Activated naive CD8-positive, alpha-beta T cell treated with anti-CD3 and anti-CD28 coated beads for 36 hours (primary cell): ENCODE measurements around the gene NUTF2. TPM values are rescaled to one million over a fixed set of nuclear protein-coding genes. Genes with fewer than 3 reads are reported as not detected.

Experiments used
- DNase-seq: peaks from one replicate; pipeline ENCODE4 v3.0.0; 2021
- H3K27ac Mint-ChIP-seq: one replicate; pipeline ENCODE4 v1.8.0; 2022; ENCODE audit warnings: mild to moderate bottlenecking, moderate library complexity, mixed read lengths
- H3K27me3 Mint-ChIP-seq: one replicate; pipeline ENCODE4 v1.8.0; 2022; ENCODE audit warnings: mild to moderate bottlenecking, mixed read lengths
- H3K36me3 Mint-ChIP-seq: one replicate; pipeline ENCODE4 v1.8.0; 2021; ENCODE audit warnings: mild to moderate bottlenecking, mixed read lengths
- H3K4me1 Mint-ChIP-seq: one replicate; pipeline ENCODE4 v1.8.0; 2021; ENCODE audit warnings: mixed read lengths
- H3K4me3 Mint-ChIP-seq: one replicate; pipeline ENCODE4 v1.8.0; 2022; ENCODE audit warnings: mild to moderate bottlenecking, moderate library complexity, mixed read lengths
- H3K9me3 Mint-ChIP-seq: one replicate; pipeline ENCODE4 v1.8.0; 2022; ENCODE audit warnings: mixed read lengths
- total RNA-seq, 2 experiments: library from RNA; stranded (reverse); gene quantifications; one replicate each; pipeline ENCODE4 v1.2.3, GENCODE V29; 2021

Gene NUTF2
- total RNA-seq, 2 experiments from 2014 or later = 174 to 181 TPM

DNA sequence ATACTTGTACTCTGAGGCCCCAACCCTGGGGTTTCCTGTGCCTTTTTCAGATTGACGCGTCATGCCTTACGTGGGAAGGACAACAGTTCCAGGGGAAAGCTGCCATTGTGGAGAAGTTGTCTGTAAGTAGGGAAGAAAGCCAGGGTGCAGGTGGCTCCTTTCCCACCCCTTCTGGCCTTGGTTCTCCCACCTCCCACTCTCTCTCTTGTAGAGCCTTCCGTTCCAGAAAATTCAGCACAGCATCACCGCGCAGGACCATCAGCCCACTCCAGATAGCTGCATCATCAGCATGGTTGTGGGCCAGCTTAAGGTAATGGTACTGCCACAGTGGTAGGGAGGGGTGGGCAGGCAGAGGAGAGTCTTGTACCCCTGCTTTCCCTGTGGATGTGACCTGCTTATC lies 21.6 kb downstream of the NUTF2 start:
- no peak overlapping the region for H3K27ac Mint-ChIP-seq
- peaks cover 9% of the 10 kb centered on the region for H3K4me1 Mint-ChIP-seq
- DNase-seq = no peak
- no peaks in the 10 kb centered on the region for H3K9me3 Mint-ChIP-seq
- no peaks in the 10 kb centered on the region for H3K27me3 Mint-ChIP-seq
- no peak overlapping the region for H3K4me3 Mint-ChIP-seq
- H3K36me3 Mint-ChIP-seq = no peaks in the 10 kb centered on the region

DNA sequence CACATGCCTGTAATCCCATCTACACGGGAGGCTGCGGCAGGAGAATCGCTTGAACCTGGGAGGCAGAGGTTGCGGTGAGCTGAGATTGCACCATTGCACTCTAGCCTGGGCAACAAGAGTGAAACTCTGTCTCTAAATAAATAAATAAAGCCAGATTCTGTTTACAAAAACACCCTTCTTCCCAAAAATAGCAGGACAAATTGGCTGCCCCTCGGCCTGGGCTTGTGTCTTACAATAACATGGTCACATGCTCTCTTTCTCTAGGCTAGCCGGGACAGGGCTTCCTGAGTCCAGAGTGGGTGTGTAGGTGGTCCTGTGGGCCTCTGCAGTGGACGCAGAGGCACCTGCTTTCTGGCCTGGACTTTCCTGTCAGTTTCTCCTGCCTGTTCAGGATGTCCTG lies 22.9 kb downstream of the NUTF2 start:
- no peak overlapping the region for H3K27ac Mint-ChIP-seq

DNA sequence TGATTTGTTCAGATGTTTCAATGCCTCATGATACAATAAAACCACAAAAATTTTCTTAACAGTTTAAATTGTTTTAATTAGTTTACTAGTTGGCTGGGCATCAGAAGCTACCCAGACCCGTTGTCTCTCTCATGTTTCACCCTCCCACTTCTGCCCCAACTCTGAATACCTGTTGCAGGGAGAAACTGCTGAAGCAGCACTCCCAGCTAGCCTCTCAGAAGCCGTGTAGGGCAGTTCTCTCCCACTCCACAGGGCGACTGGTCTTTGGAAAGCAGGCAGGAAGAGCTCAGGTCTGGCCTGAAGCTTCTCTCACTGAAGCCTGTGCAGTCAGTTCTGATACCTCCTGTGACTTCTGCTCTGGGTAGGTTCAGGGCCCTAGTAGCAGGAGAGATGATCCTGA lies 24.5 kb downstream of the NUTF2 start:
- no peaks in the 10 kb centered on the region for H3K9me3 Mint-ChIP-seq
- H3K4me1 Mint-ChIP-seq = peaks cover 20% of the 10 kb centered on the region
- H3K36me3 Mint-ChIP-seq = peaks cover 9% of the 10 kb centered on the region
- no peak for DNase-seq
- no peak overlapping the region for H3K27ac Mint-ChIP-seq
- no peaks in the 10 kb centered on the region for H3K27me3 Mint-ChIP-seq
- no peak overlapping the region for H3K4me3 Mint-ChIP-seq

More for the DNA sequence above, 22.9 kb downstream of the NUTF2 start:
- H3K9me3 Mint-ChIP-seq = no peaks in the 10 kb centered on the region
- no peak overlapping the region for H3K4me3 Mint-ChIP-seq
- peaks cover 14% of the 10 kb centered on the region for H3K4me1 Mint-ChIP-seq
- DNase-seq = no peak
- peaks cover 6% of the 10 kb centered on the region for H3K36me3 Mint-ChIP-seq
- H3K27me3 Mint-ChIP-seq = no peaks in the 10 kb centered on the region

DNA sequence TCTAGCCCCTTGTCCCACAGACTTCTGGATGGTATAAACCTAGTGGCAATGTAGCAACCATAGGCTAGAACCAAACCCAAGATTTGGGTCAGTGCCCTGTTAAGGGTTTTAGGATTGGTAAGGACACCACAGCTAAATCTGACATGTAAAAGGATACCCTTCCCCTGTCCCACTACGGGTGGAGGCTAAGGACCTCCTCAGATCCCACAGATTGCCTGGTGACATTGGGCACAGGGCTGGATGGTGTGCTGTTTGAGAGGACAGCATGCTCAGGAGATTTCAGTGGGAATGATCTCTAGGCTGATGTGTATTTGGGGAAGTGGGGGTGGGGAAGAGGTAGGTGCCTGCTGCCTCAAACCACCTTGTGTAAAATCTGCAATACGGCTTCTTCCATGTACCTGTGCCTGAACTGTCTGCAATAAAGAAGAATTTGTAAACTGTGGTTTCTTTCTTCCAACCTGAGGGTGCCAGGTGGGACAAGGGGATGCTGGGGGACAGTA lies 25.4 kb downstream of the NUTF2 start:
- peak overlapping the region; percentile 81 for H3K27ac Mint-ChIP-seq
- peaks cover 9% of the 10 kb centered on the region for H3K36me3 Mint-ChIP-seq
- H3K27me3 Mint-ChIP-seq = no peaks in the 10 kb centered on the region
- H3K9me3 Mint-ChIP-seq = no peaks in the 10 kb centered on the region
- peak overlapping the region; percentile 33 for H3K4me3 Mint-ChIP-seq
- peaks cover 20% of the 10 kb centered on the region for H3K4me1 Mint-ChIP-seq
- no peak for DNase-seq

DNA sequence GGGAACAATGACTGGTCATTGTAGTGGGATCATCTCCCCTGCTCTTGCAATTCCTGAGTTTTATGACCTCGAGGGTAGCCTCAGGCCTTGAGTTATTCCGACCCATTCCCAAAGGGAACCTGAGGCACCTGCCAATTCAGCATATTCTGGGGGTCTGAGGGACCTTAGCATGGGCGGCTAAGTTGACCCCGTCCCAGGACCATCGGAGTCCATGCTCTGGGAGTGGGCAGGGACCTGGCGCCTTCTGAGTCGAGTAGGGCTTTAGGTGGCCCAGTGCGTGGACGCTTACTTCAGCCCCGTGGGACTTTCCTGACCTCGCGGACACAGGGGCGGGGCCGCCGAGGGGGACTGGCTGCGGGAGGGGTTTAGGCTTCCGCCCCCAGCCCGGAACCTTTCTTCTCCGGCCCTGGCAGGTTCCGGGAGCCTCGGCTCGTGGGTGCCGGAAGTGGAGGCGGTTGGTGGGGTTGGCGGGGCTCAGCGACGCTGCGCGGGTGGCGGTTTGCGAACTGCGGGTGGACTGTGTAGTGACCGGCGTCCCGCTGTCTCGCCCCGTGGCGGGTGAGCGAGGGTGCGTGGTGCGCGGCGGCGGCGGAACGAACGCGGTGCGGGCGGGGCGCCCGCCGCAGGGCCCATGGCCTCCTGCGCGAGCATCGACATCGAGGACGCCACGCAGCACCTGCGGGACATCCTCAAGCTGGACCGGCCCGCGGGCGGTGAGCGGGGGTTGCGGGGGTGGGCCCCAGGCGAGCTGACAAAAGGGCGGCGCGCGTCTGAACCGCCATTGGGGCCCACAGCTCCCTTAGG lies 26.1 kb downstream of the NUTF2 start, which contains the start of gene EDC4:
EDC4 (plus strand) TSS at position 422 of the 804 bp plus-strand sequence; CDS start at position 632, 210 bp downstream.
- peak; percentile 91 for DNase-seq
- Mint-ChIP-seq H3K4me3 (peak within 1 kb of the TSS; percentile 89), H3K27me3 (no peaks in the 10 kb centered on the region), H3K36me3 (peaks cover 12% of the 10 kb centered on the region), H3K4me1 (peaks cover 20% of the 10 kb centered on the region), H3K9me3 (no peaks in the 10 kb centered on the region), H3K27ac (peak within 1 kb of the TSS; percentile 90)

DNA sequence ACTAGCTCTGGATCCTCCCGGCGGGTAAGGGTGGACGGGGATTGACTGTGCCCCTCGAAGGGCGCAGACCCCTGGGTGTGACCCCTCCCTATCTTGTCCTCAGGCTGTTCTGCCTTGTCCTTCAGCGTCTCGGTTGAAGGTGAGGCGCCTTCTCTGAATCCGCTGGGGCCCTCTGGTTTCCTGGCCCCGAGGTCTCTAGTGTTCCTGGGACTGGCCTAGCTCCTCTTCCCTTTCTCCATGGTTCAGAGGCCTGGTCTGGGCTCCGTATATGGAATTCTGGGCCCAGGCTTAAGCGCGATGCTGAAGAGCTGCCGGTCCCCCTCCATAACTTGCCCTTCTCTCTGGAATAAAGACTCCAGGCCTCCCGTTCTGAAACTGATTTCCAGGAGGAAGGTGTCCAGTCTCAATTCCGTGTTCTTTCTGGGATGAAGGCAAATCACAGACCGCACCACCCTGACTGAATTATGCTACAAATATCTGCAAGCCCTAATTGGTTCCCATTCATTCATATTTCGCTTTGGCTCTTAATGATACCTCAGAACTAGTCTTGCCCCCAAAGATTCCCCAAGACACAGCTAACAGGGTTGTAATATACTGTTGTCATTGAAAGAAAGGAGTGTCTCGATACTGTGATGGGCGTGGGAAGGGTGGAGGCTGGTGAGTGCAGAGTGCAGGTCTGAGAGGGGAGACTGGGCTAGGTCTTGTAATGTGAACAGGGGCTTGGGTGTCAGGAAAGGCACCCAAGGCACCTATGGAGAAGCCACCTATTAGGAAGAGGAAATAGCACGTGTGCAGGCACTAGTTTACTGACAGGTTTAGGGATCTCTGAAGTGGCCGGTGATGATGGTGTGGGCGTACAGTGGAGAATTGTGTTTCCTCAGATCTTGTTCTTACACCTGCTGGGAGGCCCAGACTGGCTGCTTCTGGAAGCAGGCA lies 27.0 kb downstream of the NUTF2 start:
- peak overlapping the region; percentile 89 for H3K4me3 Mint-ChIP-seq
- peaks cover 15% of the 10 kb centered on the region for H3K36me3 Mint-ChIP-seq
- peaks cover 20% of the 10 kb centered on the region for H3K4me1 Mint-ChIP-seq
- H3K27ac Mint-ChIP-seq = peak overlapping the region; percentile 90
- no peaks in the 10 kb centered on the region for H3K27me3 Mint-ChIP-seq
- H3K9me3 Mint-ChIP-seq = no peaks in the 10 kb centered on the region
- no peak for DNase-seq

DNA sequence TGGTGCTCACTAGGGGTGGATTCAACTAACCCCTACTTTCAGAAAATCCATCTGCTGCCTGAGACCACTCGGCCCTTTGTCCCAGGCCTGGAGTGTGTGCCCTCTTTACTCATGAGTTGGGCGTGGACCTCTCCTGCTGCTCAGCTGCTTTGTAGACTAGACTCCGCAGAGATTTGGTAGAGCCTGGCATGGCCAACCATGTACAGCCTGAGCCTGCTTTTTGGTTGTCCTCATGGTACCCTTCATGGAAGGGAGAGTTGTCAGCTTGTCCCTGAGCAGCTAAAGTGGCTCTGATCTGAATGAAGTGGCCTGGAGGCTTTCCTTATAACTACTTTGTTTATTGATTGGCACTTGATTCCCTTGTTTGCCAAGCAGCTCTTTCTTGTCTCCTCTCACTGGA lies 27.6 kb downstream of the NUTF2 start:
- H3K4me3 Mint-ChIP-seq = peak overlapping the region; percentile 89
- H3K27ac Mint-ChIP-seq = peak overlapping the region; percentile 90
- H3K36me3 Mint-ChIP-seq = peaks cover 15% of the 10 kb centered on the region
- peaks cover 20% of the 10 kb centered on the region for H3K4me1 Mint-ChIP-seq
- no peak for DNase-seq
- H3K27me3 Mint-ChIP-seq = no peaks in the 10 kb centered on the region
- no peaks in the 10 kb centered on the region for H3K9me3 Mint-ChIP-seq

DNA sequence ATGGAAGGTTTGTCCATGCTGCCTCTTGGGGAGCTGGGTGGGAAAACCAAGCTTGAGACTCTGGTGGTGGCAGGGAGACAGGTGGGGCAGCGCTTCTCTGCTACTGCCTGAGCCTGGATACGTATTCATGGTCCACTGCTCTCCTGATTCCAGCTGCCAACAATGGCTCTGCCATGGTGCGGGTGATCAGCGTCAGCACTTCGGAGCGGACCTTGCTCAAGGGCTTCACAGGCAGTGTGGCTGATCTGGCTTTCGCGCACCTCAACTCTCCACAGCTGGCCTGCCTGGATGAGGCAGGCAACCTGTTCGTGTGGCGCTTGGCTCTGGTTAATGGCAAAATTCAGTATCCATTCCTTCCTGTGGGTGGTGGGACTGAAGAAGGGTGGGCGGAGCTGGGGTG lies 30.3 kb downstream of the NUTF2 start:
- no peak for DNase-seq
- H3K27me3 Mint-ChIP-seq = no peaks in the 10 kb centered on the region
- no peak overlapping the region for H3K4me3 Mint-ChIP-seq
- H3K9me3 Mint-ChIP-seq = no peaks in the 10 kb centered on the region
- no peak overlapping the region for H3K27ac Mint-ChIP-seq
- peaks cover 20% of the 10 kb centered on the region for H3K4me1 Mint-ChIP-seq
- peaks cover 18% of the 10 kb centered on the region for H3K36me3 Mint-ChIP-seq

DNA sequence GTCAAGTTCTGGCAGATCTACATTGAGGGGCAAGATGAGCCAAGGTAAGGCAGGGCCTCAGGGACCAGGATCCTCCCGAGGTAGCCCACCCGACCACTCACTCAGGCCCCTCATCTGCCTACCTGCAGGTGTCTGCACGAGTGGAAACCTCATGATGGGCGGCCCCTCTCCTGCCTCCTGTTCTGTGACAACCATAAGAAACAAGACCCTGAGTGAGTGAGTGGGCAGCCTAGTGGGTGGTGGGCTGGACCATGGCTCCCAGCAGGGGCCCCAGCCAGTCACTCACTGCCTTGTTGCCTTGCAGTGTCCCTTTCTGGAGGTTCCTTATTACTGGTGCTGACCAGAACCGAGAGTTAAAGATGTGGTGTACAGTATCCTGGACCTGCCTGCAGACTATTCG lies 31.5 kb downstream of the NUTF2 start:
- Mint-ChIP-seq H3K27me3 (no peaks in the 10 kb centered on the region), H3K4me1 (peaks cover 16% of the 10 kb centered on the region), H3K36me3 (peaks cover 19% of the 10 kb centered on the region), H3K4me3 (no peak overlapping the region), H3K9me3 (no peaks in the 10 kb centered on the region), H3K27ac (no peak overlapping the region)
- no peak for DNase-seq

DNA sequence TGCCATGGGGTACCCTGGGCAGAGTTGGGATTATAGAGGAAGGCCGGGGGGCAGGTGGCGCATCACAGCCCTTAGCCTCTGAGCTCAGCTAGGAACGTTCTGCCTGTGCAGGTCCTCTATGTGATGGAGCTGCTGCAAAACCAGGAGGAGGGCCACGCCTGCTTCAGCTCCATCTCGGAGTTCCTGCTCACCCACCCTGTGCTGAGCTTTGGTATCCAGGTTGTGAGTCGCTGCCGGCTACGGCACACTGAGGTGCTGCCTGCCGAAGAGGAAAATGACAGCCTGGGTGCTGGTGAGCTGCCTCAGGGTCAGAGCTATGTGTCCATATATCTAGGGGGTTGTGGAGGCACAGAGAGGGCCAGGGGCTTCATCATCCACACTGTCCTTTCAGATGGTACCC lies 32.1 kb downstream of the NUTF2 start:
- H3K36me3 Mint-ChIP-seq = peaks cover 23% of the 10 kb centered on the region
- DNase-seq = no peak

DNA sequence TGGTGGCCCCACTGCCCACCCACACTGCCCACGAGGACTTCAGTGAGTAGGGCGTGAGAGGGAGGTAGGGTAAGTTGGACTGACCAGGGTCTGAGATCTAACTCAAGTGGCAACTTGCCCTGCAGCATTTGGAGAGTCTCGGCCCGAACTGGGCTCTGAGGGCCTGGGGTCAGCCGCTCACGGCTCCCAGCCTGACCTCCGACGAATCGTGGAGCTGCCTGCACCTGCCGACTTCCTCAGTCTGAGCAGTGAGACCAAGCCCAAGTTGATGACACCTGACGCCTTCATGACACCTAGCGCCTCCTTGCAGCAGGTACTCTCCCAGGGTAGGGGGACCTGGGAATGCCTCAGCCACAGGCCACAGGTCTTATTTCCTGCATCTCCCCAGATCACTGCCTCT lies 32.7 kb downstream of the NUTF2 start:
- Mint-ChIP-seq H3K4me1 (peaks cover 10% of the 10 kb centered on the region), H3K9me3 (no peaks in the 10 kb centered on the region), H3K27me3 (no peaks in the 10 kb centered on the region), H3K4me3 (no peak overlapping the region), H3K27ac (no peak overlapping the region), H3K36me3 (peaks cover 21% of the 10 kb centered on the region)
- no peak for DNase-seq

More for the DNA sequence above, 32.1 kb downstream of the NUTF2 start:
- Mint-ChIP-seq H3K4me1 (peaks cover 16% of the 10 kb centered on the region), H3K27ac (no peak overlapping the region), H3K4me3 (no peak overlapping the region), H3K27me3 (no peaks in the 10 kb centered on the region), H3K9me3 (no peaks in the 10 kb centered on the region)

DNA sequence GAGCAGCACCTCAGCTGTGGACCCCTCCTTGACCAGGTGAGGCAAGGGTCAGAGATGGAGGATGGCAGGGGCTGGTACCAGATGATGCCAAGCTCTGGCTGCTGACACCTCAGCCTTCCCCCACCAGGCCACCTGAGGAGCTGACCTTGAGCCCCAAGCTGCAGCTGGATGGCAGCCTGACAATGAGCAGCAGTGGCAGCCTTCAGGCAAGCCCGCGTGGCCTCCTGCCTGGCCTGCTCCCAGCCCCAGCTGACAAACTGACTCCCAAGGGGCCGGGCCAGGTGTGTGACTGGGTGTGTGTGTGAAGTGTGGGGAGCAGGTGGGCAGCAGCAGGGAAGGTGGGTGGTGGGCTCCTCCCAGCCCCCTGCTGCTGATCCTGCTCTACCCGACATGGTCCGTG lies 33.2 kb downstream of the NUTF2 start:
- Mint-ChIP-seq H3K27me3 (no peaks in the 10 kb centered on the region), H3K4me3 (no peak overlapping the region), H3K9me3 (no peaks in the 10 kb centered on the region), H3K27ac (no peak overlapping the region), H3K4me1 (peaks cover 8% of the 10 kb centered on the region), H3K36me3 (peaks cover 23% of the 10 kb centered on the region)
- no peak for DNase-seq

DNA sequence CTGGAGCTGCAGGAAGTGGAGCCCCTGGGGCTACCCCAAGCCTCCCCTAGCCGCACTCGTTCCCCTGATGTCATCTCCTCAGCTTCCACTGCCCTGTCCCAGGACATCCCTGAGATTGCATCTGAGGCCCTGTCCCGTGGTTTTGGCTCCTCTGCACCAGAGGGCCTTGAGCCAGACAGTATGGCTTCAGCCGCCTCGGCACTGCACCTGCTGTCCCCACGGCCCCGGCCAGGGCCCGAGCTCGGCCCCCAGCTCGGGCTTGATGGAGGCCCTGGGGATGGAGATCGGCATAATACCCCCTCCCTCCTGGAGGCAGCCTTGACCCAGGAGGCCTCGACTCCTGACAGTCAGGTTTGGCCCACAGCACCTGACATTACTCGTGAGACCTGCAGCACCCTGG lies 33.9 kb downstream of the NUTF2 start:
- Mint-ChIP-seq H3K9me3 (no peaks in the 10 kb centered on the region), H3K4me3 (no peak overlapping the region), H3K27ac (no peak overlapping the region), H3K4me1 (peaks cover 1% of the 10 kb centered on the region), H3K27me3 (no peaks in the 10 kb centered on the region), H3K36me3 (peaks cover 20% of the 10 kb centered on the region)
- no peak for DNase-seq

DNA sequence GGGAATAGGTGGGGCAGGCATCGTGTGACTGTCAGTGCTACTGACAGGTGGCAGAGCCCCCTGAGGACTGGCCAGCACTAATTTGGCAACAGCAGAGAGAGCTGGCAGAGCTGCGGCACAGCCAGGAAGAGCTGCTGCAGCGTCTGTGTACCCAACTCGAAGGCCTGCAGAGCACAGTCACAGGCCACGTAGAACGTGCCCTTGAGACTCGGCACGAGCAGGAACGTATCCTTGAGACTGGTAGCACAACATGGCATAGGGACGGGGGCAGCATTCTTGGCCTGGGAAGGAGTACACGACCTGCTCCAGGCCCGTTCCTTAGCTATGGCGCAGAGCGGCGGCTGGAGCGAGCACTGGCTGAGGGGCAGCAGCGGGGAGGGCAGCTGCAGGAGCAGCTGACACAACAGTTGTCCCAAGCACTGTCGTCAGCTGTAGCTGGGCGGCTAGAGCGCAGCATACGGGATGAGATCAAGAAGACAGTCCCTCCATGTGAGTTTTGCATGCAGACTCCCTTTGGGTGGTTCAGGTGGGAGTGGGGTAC lies 35.0 kb downstream of the NUTF2 start:
- DNase-seq = no peak
- Mint-ChIP-seq H3K27me3 (no peaks in the 10 kb centered on the region), H3K4me1 (no peaks in the 10 kb centered on the region), H3K9me3 (no peaks in the 10 kb centered on the region), H3K27ac (no peak overlapping the region), H3K4me3 (no peak overlapping the region), H3K36me3 (peaks cover 20% of the 10 kb centered on the region)
